GM19238 (cell line): ENCODE data around the gene IGFL1.
"Not testable (repeated sequence)": the region's sequence is repeated elsewhere in the genome, so short reads cannot be mapped to it uniquely, and the experiment has no call there.

ENCODE experiments used
- DNase-seq: peaks from one replicate; pipeline ENCODE4 v3.0.0; 2011; ENCODE audit warnings: low spot score; ENCODE audit not compliant: insufficient read length

The IGFL1 gene

GRCh38 chr19:46201454-46202310, 27.9 kb upstream of the IGFL1 start:
- no peak for DNase-seq

- DNase-seq, result no peak
Observed at GRCh38 chr19:46202426-46202825, 27.1 kb upstream of the IGFL1 start.

GRCh38 chr19:46202872-46203860, 26.4 kb upstream of the IGFL1 start:
- DNase-seq, result no peak

GRCh38 chr19:46204008-46204407, 25.5 kb upstream of the IGFL1 start:
- no peak for DNase-seq

- DNase-seq, result no peak
Observed at GRCh38 chr19:46205183-46205984, 24.2 kb upstream of the IGFL1 start.

GRCh38 chr19:46206176-46206575, 23.4 kb upstream of the IGFL1 start:
- DNase-seq, result no peak

- no peak for DNase-seq
Observed at GRCh38 chr19:46206682-46207081, 22.9 kb upstream of the IGFL1 start.

- DNase-seq, result not testable (repeated sequence)
Observed at GRCh38 chr19:46207858-46208257, 21.7 kb upstream of the IGFL1 start.

- no peak for DNase-seq
Observed at GRCh38 chr19:46209051-46209450, 20.5 kb upstream of the IGFL1 start.

- DNase-seq, result no peak
Observed at GRCh38 chr19:46209472-46209871, 20.1 kb upstream of the IGFL1 start.

- DNase-seq, result no peak
Observed at GRCh38 chr19:46210669-46211068, 18.9 kb upstream of the IGFL1 start.

GRCh38 chr19:46211201-46211881, 18.2 kb upstream of the IGFL1 start:
- no peak for DNase-seq

- not testable (repeated sequence) for DNase-seq
Observed at GRCh38 chr19:46212592-46212991, 16.9 kb upstream of the IGFL1 start.

GRCh38 chr19:46213156-46213555, 16.4 kb upstream of the IGFL1 start:
- DNase-seq, result no peak

- DNase-seq, result no peak
Observed at GRCh38 chr19:46213806-46214205, 15.7 kb upstream of the IGFL1 start.

- no peak for DNase-seq
Observed at GRCh38 chr19:46216612-46217011, 12.9 kb upstream of the IGFL1 start.

GRCh38 chr19:46217476-46217875, 12.1 kb upstream of the IGFL1 start:
- DNase-seq, result no peak

- DNase-seq, result no peak
Observed at GRCh38 chr19:46218160-46218559, 11.4 kb upstream of the IGFL1 start.

GRCh38 chr19:46220038-46220615, 9.4 kb upstream of the IGFL1 start:
- DNase-seq, result no peak

- no peak for DNase-seq
Observed at GRCh38 chr19:46221152-46221551, 8.4 kb upstream of the IGFL1 start.
